Measurements from ENCODE around the gene PPAN. TPM values are rescaled to one million over a fixed set of nuclear protein-coding genes. Genes with fewer than 3 reads are reported as not detected.

Gene PPAN
- total and polyA plus RNA-seq, 7 donors = 16.2 to 58.7 (median 25.2) TPM

DNA sequence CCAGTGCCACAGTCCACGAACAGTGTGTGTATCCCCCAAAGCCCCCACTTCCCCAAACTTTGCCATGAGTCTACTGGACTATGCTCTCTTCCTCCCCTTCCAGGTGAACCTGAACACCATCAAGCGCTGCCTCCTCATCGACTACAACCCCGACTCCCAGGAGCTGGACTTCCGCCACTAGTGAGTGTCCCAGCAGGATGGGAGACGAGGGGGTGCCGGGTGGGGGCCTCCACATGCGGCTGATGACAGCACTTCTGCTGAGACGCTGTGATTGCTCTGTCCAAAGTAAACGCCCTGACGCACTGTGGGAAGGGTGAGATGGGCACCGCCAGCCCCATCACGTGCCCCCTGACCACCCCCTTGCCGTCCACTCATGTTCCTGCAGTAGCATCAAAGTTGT, 3.4 kb downstream of the PPAN start:
- H3K27ac ChIP-seq = no peak overlapping the region
- H3K27me3 ChIP-seq = no peaks in the 10 kb centered on the region
- no peaks in the 10 kb centered on the region for H3K9me3 ChIP-seq
- TF ChIP-seq POLR2A (IDR thresholded peaks at IDR 0.05) (no peak), EP300 (IDR thresholded peaks at IDR 0.05) (no peak), POLR2AphosphoS5 (IDR thresholded peaks at IDR 0.05) (no peak)
- TF ChIP-seq, protein P1, sequence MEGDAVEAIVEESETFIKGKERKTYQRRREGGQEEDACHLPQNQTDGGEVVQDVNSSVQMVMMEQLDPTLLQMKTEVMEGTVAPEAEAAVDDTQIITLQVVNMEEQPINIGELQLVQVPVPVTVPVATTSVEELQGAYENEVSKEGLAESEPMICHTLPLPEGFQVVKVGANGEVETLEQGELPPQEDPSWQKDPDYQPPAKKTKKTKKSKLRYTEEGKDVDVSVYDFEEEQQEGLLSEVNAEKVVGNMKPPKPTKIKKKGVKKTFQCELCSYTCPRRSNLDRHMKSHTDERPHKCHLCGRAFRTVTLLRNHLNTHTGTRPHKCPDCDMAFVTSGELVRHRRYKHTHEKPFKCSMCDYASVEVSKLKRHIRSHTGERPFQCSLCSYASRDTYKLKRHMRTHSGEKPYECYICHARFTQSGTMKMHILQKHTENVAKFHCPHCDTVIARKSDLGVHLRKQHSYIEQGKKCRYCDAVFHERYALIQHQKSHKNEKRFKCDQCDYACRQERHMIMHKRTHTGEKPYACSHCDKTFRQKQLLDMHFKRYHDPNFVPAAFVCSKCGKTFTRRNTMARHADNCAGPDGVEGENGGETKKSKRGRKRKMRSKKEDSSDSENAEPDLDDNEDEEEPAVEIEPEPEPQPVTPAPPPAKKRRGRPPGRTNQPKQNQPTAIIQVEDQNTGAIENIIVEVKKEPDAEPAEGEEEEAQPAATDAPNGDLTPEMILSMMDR (IDR thresholded peaks at IDR 0.05) = no peak
- WGBS, 2 donors = 91 to 94% methylated on average over 14 of the region's 14 CpGs
- H3K4me3 ChIP-seq = no peak overlapping the region
- peaks cover 0 to 33% (median 17%) of the 10 kb centered on the region in 4 donors for H3K4me1 ChIP-seq
- H3K36me3 ChIP-seq = peaks cover 20 to 57% (median 40%) of the 10 kb centered on the region in 4 donors
- intact Hi-C loops (cut with DNase I) = loop anchor here (5.0 kb wide), 1 partner anchor 143 kb away; the partner anchor contains the start of gene MRPL4
- DNase-seq = no peak

DNA sequence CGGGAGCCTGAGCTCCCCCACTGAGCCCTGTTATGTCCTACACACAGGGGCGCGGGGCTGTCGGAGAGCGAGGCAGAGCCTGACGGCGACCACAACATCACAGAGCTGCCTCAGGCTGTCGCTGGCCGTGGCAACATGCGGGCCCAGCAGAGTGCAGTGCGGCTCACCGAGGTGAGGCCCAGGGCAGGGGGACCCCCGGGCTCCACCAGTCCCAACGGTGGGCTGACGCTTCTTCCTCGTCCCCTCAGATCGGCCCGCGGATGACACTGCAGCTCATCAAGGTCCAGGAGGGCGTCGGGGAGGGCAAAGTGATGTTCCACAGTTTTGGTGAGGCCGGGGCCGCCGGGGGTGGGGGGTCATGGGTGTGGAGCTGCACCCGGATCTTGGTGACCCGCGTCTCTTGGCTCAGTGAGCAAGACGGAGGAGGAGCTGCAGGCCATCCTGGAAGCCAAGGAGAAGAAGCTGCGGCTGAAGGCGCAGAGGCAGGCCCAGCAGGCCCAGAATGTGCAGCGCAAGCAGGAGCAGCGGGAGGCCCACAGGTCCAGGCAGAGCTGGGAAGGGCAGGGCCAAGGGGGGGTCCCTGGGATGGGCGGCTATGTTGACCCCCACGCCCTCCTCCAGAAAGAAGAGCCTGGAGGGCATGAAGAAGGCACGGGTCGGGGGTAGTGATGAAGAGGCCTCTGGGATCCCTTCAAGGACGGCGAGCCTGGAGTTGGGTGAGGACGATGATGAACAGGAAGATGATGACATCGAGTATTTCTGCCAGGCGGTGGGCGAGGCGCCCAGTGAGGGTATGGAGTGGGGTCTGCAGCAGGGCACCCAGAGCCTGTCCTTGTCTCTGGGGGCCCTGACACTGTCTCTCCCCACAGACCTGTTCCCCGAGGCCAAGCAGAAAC, 4.2 kb downstream of the PPAN start:
- no peaks in the 10 kb centered on the region for H3K9me3 ChIP-seq
- H3K4me1 ChIP-seq = peaks cover 0 to 33% (median 17%) of the 10 kb centered on the region in 4 donors
- no peaks in the 10 kb centered on the region for H3K27me3 ChIP-seq
- no peak for DNase-seq
- TF ChIP-seq EP300 (IDR thresholded peaks at IDR 0.05) (no peak), POLR2AphosphoS5 (IDR thresholded peaks at IDR 0.05) (no peak), POLR2A (IDR thresholded peaks at IDR 0.05) (no peak)
- TF ChIP-seq, protein P1 (IDR thresholded peaks at IDR 0.05) = no peak
- H3K36me3 ChIP-seq = peaks cover 26 to 65% (median 48%) of the 10 kb centered on the region in 4 donors
- intact Hi-C loops (cut with DNase I) = no loop called here
- WGBS, 2 donors = 92 to 93% methylated on average over 44 of the region's 44 CpGs
- no peak overlapping the region for H3K4me3 ChIP-seq
- no peak overlapping the region for H3K27ac ChIP-seq

DNA sequence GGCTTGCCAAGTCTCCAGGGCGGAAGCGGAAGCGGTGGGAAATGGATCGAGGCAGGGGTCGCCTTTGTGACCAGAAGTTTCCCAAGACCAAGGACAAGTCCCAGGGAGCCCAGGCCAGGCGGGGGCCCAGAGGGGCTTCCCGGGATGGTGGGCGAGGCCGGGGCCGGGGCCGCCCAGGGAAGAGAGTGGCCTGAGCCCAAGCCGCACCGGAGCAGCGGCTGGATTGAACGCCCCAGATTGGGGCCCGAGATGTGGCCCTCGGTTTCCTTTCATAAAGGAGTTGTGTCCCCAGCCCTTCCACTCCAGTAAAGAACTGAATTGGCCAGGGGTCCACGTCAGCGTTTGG, 4.8 kb downstream of the PPAN start:
- WGBS, 2 donors = 90 to 91% methylated on average over 19 of the region's 19 CpGs
- no peak overlapping the region for H3K27ac ChIP-seq
- H3K9me3 ChIP-seq = no peaks in the 10 kb centered on the region
- peaks cover 0 to 28% (median 15%) of the 10 kb centered on the region in 4 donors for H3K4me1 ChIP-seq
- intact Hi-C loops (cut with DNase I) = no loop called here
- H3K4me3 ChIP-seq = no peak overlapping the region
- no peak for TF ChIP-seq POLR2A (IDR thresholded peaks at IDR 0.05)
- no peak for TF ChIP-seq POLR2AphosphoS5 (IDR thresholded peaks at IDR 0.05)
- no peak for TF ChIP-seq EP300 (IDR thresholded peaks at IDR 0.05)
- TF ChIP-seq, protein P1 (IDR thresholded peaks at IDR 0.05) = no peak
- no peak for DNase-seq
- no peaks in the 10 kb centered on the region for H3K27me3 ChIP-seq
- H3K36me3 ChIP-seq = peaks cover 30 to 71% (median 54%) of the 10 kb centered on the region in 4 donors

DNA sequence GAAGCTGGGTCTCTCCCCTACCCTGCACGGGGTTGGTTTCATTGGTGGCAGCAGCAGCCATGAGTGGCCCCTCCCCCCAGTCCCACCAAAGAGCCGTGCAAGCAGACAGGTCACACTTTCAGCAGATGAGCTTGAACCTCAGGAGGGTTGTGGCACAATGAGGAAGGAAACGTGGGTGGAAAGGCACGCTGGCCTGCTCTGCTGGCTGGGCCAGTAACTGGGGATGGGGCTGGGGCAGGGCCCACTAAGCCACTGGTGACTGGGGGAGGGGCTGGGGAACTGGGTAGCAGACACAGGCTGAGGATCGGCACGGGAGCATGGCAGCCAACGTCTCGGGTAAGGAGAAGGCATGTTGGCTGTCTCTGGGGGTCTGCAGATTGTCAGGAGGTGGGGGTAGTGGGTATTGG, 5.2 kb downstream of the PPAN start, which contains the start of gene P2RY11:
TSS of gene P2RY11 (plus strand) at position 289 of the 407 bp plus-strand sequence. CDS start at position 318, 29 bp downstream.
- Histone ChIP-seq H3K27ac (no peak within 1 kb of the TSS), H3K4me3 (no peak within 1 kb of the TSS), H3K27me3 (no peaks in the 10 kb centered on the region), H3K9me3 (no peaks in the 10 kb centered on the region), H3K4me1 (peaks cover 0 to 25% (median 14%) of the 10 kb centered on the region in 4 donors), H3K36me3 (peaks cover 34 to 76% (median 59%) of the 10 kb centered on the region in 4 donors)
- DNase-seq = no peak
- intact Hi-C loops (cut with DNase I) = no loop called here
- 46 to 65% methylated on average over 8 of the region's 8 CpGs for WGBS, 2 donors
- TF ChIP-seq EP300 (IDR thresholded peaks at IDR 0.05) (no peak), POLR2AphosphoS5 (IDR thresholded peaks at IDR 0.05) (no peak), POLR2A (IDR thresholded peaks at IDR 0.05) (no peak)

DNA sequence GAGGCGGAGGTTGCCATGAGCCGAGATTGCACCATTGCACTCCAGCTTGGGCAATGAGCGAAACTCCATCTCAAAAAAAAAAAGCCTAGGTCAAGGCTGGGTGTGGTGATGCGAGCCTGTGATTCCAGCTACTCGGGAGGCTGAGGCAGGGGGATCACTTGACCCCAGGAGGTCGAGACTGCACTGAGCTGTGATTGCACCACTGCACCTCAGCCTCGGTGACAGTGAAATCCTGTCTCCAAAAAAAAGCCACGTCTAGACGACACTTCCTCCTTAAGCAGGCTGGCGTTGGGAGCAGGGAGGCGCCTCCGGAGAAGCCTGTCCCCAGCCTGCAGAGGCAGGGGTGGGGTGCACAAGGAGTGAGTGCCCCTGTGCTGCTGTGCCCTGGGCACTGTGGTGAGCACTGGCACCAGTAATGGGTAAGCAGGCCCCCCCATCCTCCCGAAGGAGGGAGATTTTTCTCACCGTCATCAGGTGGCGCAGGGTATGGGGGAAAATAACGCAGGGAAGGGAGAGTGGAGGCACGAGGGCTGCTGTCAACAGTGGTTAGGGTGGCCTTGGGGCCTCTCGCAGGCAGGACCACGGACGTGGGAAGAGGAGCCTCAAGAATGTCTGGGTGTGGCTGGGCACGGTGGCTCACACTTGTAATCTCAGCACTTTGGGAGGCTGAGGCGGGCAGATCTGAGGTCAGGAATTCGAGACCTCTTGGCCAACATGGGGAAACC, 6.0 kb downstream of the PPAN start:
- no peak for DNase-seq
- Histone ChIP-seq H3K36me3 (peaks cover 42 to 83% (median 67%) of the 10 kb centered on the region in 4 donors), H3K9me3 (no peaks in the 10 kb centered on the region), H3K27ac (no peak overlapping the region), H3K4me3 (no peak overlapping the region), H3K4me1 (peaks cover 0 to 21% (median 7%) of the 10 kb centered on the region in 4 donors), H3K27me3 (no peaks in the 10 kb centered on the region)
- intact Hi-C loops (cut with DNase I) = no loop called here
- TF ChIP-seq EP300 (IDR thresholded peaks at IDR 0.05) (no peak), POLR2A (IDR thresholded peaks at IDR 0.05) (no peak), POLR2AphosphoS5 (IDR thresholded peaks at IDR 0.05) (no peak)
- TF ChIP-seq, protein P1 (IDR thresholded peaks at IDR 0.05) = no peak
- WGBS, 2 donors = 45 to 56% methylated on average over 23 of the region's 23 CpGs

All from sigmoid colon (tissue), 7 donors.